ENCODE results near the gene CACNA1I. TPM values are rescaled to one million over a fixed set of nuclear protein-coding genes. Genes with fewer than 3 reads are reported as not detected.

CACNA1I gene
- total RNA-seq, 4 donors from 2014 or later, result not detected

GRCh38 chr22:39677967-39678366 is 107.4 kb downstream of the CACNA1I start:
- in situ Hi-C loops (cut with MboI; ENCODE audit: low sequenced_read_pairs in 4 of 4) (no loop called here), intact Hi-C loops (cut with DNase I; ENCODE audit: low total_unique reads) (no loop called here)
- TF ChIP-seq CTCF (IDR thresholded peaks at IDR 0.05 in 4 of 5, conservative IDR thresholded peaks at IDR 0.05 in 1 of 5), result no peak
- no peak for TF ChIP-seq POLR2A (IDR thresholded peaks at IDR 0.05)
- H3K4me1 ChIP-seq, result no peaks in the 10 kb centered on the region
- no peak for ATAC-seq
- no peaks in the 10 kb centered on the region for H3K9me3 ChIP-seq
- no peak for DNase-seq
- no peaks in the 10 kb centered on the region for H3K36me3 ChIP-seq
- no peaks in the 10 kb centered on the region for H3K27me3 ChIP-seq
- no peak overlapping the region for H3K27ac ChIP-seq
- H3K4me3 ChIP-seq, result no peak overlapping the region

GRCh38 chr22:39678862-39679490 is 108.4 kb downstream of the CACNA1I start:
- H3K27me3 ChIP-seq, result no peaks in the 10 kb centered on the region
- TF ChIP-seq CTCF (IDR thresholded peaks at IDR 0.05 in 4 of 5, conservative IDR thresholded peaks at IDR 0.05 in 1 of 5) (no peak), POLR2A (IDR thresholded peaks at IDR 0.05) (no peak)
- ATAC-seq (no peak), DNase-seq (no peak)
- H3K36me3 ChIP-seq, result no peaks in the 10 kb centered on the region
- in situ Hi-C loops (cut with MboI; ENCODE audit: low sequenced_read_pairs in 4 of 4) (no loop called here), intact Hi-C loops (cut with DNase I; ENCODE audit: low total_unique reads) (no loop called here)
- H3K4me3 ChIP-seq, result no peak overlapping the region
- no peaks in the 10 kb centered on the region for H3K9me3 ChIP-seq
- H3K27ac ChIP-seq, result no peak overlapping the region
- H3K4me1 ChIP-seq, result no peaks in the 10 kb centered on the region

- Histone ChIP-seq H3K9me3 (no peaks in the 10 kb centered on the region), H3K36me3 (no peaks in the 10 kb centered on the region), H3K27ac (no peak overlapping the region), H3K4me3 (no peak overlapping the region), H3K4me1 (no peaks in the 10 kb centered on the region), H3K27me3 (peaks cover 3 to 5% (median 3%) of the 10 kb centered on the region in 3 donors)
- TF ChIP-seq POLR2A (IDR thresholded peaks at IDR 0.05), result no peak
- no peak for TF ChIP-seq CTCF (IDR thresholded peaks at IDR 0.05 in 4 of 5, conservative IDR thresholded peaks at IDR 0.05 in 1 of 5)
- DNase-seq (no peak), ATAC-seq (no peak)
- intact Hi-C loops (cut with DNase I; ENCODE audit: low total_unique reads) (no loop called here), in situ Hi-C loops (cut with MboI; ENCODE audit: low sequenced_read_pairs in 4 of 4) (no loop called here)
Measured at GRCh38 chr22:39679652-39680051, 109.1 kb downstream of the CACNA1I start.

GRCh38 chr22:39680486-39680885 is 109.9 kb downstream of the CACNA1I start:
- Histone ChIP-seq H3K27me3 (peaks cover 3 to 13% (median 9%) of the 10 kb centered on the region in 3 donors), H3K36me3 (no peaks in the 10 kb centered on the region), H3K4me1 (no peaks in the 10 kb centered on the region), H3K27ac (no peak overlapping the region), H3K4me3 (no peak overlapping the region), H3K9me3 (no peaks in the 10 kb centered on the region)
- ATAC-seq (no peak), DNase-seq (no peak)
- in situ Hi-C loops (cut with MboI; ENCODE audit: low sequenced_read_pairs in 4 of 4), result no loop called here
- intact Hi-C loops (cut with DNase I; ENCODE audit: low total_unique reads), result no loop called here
- TF ChIP-seq POLR2A (IDR thresholded peaks at IDR 0.05), result no peak
- no peak for TF ChIP-seq CTCF (IDR thresholded peaks at IDR 0.05 in 4 of 5, conservative IDR thresholded peaks at IDR 0.05 in 1 of 5)
